Activated T-cell treated with anti-CD3 and anti-CD28 coated beads for 48 hours (primary cell): ENCODE measurements around the gene KRTAP10-8.
"Not testable (repeated sequence)": the region's sequence is repeated elsewhere in the genome, so short reads cannot be mapped to it uniquely, and the experiment has no call there.

Source experiments
- DNase-seq: peaks from one replicate; pipeline ENCODE4 v3.0.0-alpha.2; 2020; ENCODE audit warnings: low read depth

Gene KRTAP10-8

GRCh38 chr21:44618504-44618903, 6.6 kb downstream of the KRTAP10-8 start:
- DNase-seq, result no peak

- peak; percentile 22 for DNase-seq
Measured at GRCh38 chr21:44618909-44619308, 7.0 kb downstream of the KRTAP10-8 start.

- DNase-seq, result no peak
Measured at GRCh38 chr21:44619886-44620285, 8.0 kb downstream of the KRTAP10-8 start.

DNA sequence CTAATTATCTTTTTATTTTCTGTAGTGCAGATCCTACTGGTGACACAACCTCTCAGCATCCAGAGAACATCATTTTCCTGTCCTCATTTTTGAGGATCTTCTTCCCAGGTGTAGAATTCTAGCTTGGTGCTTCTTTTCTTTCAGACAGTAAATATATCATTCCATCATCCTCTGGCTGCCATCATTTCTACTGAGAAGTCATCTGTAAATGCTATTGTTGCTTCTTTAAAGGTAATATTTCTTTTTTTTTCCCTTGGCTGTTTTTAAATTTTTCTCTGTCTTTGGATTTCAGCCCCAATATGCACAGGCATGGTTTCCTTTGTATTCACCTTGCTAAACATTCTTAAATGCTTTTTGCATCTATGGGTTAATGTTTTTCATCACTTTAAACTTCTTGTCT, 11.7 kb downstream of the KRTAP10-8 start:
- DNase-seq, result no peak

DNA sequence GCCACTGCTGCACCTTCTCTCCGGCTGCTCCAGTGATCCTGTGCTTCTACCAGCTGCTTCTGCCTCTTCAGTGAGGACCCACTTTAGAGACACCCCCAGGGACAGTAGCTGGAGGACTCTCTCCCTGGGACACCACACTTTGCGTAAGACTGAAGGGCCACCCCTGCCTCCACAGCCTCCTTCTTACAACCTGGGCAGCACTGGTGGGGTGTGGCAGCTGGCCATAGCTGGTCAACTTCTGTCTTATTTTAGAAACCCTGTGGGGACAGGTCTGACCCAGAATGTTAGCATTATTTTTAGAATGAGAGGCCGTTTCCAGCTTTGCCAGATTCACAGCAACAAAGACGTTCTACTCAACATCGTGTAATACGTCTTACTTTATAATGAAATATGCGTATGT, 13.9 kb downstream of the KRTAP10-8 start:
- no peak for DNase-seq

- no peak for DNase-seq
Measured at GRCh38 chr21:44626262-44626661, 14.4 kb downstream of the KRTAP10-8 start.

GRCh38 chr21:44626673-44627143, 14.8 kb downstream of the KRTAP10-8 start, which contains the start of gene KRTAP10-9:
KRTAP10-9 (plus strand) TSS chr21:44627093; CDS start chr21:44627172, 79 bp downstream.
- no peak for DNase-seq

GRCh38 chr21:44627181-44627822, 15.4 kb downstream of the KRTAP10-8 start:
- DNase-seq, result not testable (repeated sequence)

DNA sequence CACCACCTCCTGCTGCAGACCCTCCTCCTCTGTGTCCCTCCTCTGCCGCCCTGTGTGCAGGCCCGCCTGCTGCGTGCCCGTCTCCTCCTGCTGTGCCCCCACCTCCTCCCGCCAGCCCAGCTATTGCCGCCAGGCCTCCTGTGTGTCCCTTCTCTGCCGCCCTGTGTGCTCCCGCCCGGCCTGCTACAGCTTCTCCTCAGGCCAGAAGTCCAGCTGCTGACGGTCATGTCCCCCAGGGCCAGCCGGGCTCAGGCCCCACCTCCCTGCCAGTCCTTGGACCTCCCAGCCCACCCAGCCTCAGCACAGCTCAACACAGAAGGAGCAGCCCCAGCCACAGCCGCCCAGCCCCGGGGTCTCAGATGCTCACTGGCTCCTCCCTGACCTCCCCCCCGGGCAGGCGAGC, 16.0 kb downstream of the KRTAP10-8 start:
- not testable (repeated sequence) for DNase-seq

- DNase-seq, result no peak
Measured at GRCh38 chr21:44628707-44629391, 17.0 kb downstream of the KRTAP10-8 start.

DNA sequence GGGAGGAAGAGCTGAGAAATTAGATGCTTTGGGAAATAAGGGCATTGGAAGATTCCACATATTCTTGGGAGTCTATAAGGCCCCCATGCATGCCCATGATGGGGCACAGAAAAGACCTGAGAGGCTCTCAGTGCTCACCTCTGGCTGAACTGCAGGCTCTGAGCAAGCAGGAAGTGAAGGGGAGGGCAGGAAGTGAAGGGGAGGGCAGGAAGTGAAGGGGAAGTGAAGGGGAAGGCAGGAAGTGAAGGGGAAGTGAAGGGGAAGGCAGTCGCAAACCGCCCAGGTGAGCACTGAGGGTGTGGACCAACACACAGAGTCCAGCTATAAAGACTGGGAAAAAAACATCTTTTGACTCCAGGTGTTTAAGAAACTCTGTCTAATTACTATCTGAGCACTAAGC, 18.6 kb downstream of the KRTAP10-8 start:
- no peak for DNase-seq

GRCh38 chr21:44632067-44632466, 20.2 kb downstream of the KRTAP10-8 start:
- DNase-seq, result no peak

GRCh38 chr21:44636209-44637017, 24.5 kb downstream of the KRTAP10-8 start:
- DNase-seq, result no peak

DNA sequence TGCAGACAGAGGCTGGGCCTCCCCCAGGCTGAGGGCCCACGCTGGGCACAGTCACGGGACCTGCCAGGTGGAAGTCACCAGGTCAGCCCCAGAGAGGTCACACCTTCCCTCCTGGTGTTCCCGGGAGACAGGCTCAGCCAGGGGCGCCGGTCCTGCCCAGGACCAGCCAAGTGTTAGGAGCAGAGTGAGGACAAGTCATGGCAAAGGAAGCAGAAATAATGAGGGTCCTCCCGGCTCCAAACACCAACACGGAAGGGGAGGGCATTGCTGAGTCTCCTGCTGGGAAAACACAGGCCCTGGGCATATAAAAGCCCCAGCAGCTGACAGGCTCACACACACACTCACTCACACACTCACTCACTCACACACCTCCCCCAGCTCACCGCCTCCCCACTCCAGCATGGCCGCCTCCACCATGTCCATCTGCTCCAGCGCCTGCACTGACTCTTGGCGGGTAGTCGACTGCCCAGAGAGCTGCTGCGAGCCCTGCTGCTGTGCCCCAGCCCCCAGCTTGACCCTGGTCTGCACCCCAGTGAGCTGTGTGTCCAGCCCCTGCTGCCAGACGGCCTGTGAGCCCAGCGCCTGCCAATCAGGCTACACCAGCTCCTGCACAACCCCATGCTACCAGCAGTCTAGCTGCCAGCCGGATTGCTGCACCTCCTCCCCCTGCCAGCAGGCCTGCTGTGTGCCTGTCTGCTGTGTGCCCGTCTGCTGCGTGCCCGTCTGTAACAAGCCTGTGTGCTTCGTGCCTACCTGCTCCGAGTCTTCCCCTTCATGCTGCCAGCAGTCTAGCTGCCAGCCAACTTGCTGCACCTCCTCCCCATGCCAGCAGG, 25.4 kb downstream of the KRTAP10-8 start, which contains the start of gene KRTAP10-10:
Gene KRTAP10-10, plus strand, starts transcription at position 339 of the 833 bp plus-strand sequence. Its CDS starts 62 bp downstream, at position 401.
- DNase-seq, result no peak

- not testable (repeated sequence) for DNase-seq
Measured at GRCh38 chr21:44637851-44638348, 26.0 kb downstream of the KRTAP10-8 start.

DNA sequence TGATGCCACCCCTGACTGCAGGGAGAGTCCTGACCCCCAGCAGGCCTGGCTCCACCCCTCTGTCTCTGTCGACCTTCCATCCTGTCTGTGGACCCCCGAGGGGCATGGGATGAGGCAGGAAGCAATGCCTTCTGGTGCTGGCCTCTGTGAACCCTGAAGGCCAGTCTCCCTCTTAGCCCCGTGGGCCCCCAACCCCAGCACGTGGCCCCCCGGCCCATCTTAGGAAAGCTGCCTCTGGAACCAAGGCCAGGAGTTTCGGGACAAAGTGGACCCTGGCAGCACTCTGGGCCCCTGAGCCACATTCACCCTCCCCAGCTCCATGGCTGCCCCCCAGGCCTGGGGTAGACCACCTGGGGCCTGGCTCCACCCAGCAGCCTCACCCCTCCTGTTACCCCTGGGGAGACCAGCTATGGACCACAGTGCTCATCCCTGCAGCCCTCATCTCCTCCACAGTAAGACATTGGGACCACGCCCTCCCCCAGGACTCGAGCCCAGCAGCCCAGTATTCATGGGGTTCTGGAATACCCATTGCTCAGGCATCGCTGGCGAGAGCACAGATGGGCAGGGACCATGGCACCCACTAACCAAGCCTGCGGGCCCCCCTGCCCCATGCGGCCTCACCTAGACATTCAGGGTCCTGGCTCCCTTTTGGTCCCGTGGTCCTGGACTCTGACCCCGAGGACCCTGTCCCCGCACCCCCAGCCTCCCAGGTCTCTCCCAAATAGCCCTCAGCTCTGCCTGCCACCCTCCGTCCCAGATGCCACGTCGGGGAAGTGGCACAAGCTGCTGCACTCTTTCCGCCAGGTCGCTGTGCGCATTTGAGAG, 26.8 kb downstream of the KRTAP10-8 start:
- not testable (repeated sequence) for DNase-seq

- DNase-seq, result no peak
Measured at GRCh38 chr21:44639331-44639655, 27.4 kb downstream of the KRTAP10-8 start.

DNA sequence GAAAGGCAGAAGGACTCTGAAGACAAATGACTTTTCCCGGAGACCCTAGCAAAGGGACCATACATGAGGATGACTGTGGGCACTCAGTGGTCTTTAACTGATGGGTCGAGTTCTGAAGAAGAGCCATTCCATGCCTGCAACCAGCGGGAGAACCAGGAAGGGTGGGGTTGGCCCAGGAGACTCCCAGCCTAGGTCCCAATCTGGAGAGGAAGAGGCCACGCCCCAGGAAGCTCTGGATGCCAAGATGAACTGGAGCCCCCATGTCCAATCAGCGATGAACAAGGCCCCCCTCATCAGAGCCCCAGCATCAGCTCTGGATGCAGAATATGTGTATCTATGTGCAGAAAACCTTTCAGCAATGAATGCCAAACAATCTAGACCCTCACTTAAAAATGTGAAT, 28.9 kb downstream of the KRTAP10-8 start:
- no peak for DNase-seq

DNA sequence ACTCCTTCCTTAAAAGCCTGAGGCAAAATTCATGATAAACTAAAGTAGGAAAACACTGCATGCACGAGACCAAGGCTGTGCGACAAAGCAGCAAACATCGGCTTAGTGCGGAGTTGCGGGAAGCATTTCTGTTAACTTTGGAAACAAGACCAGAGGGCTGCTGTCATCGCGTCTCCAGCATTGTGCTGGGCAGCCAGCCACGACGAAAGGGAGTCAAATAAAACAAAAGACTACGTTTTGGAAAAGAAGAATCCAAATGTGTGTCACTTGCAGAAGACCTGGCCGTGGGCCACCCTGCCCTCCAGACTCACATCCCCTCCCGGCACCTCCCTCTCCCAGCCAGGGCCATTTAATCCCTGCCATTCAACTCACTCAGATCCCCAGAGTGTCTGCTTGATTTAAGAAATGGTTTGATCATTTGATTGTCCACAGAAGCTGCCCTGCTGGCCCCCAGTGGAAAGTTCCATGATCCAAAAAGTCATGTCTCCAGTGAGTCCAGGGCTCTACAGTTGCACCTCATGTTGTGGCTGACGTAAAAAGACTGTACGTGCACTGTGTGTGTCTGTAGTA, 31.9 kb downstream of the KRTAP10-8 start:
- DNase-seq, result no peak

GRCh38 chr21:44644878-44645277, 33.0 kb downstream of the KRTAP10-8 start:
- DNase-seq, result no peak
